ENCODE measurements around the gene TNFRSF21. TPM values are rescaled to one million over a fixed set of nuclear protein-coding genes. Genes with fewer than 3 reads are reported as not detected.
"Not testable (repeated sequence)": the region's sequence is repeated elsewhere in the genome, so short reads cannot be mapped to it uniquely, and the experiment has no call there.

Gene TNFRSF21
- total RNA-seq, 2 donors from 2014 or later = 7.4 to 12.1 TPM

DNA sequence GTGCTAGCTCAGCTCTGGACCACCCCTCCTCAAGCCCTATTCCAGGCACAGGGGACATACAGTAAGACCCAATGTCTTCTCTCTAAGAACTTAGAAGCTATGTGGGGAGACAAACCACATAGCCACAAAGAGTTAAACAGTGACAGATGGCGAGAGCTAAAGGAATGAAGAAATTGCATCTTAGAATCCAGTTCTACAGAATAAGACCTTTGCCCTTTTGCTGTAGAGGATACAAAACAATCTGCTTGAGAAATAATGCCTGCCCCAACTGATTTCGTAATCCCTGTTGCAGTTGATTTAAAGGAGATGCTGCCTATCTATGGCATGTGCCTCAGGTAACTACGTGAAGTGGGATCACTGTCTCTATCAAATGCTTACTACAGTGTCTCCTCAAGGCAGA is 31.2 kb downstream of the TNFRSF21 start:
- TF ChIP-seq, protein P1, sequence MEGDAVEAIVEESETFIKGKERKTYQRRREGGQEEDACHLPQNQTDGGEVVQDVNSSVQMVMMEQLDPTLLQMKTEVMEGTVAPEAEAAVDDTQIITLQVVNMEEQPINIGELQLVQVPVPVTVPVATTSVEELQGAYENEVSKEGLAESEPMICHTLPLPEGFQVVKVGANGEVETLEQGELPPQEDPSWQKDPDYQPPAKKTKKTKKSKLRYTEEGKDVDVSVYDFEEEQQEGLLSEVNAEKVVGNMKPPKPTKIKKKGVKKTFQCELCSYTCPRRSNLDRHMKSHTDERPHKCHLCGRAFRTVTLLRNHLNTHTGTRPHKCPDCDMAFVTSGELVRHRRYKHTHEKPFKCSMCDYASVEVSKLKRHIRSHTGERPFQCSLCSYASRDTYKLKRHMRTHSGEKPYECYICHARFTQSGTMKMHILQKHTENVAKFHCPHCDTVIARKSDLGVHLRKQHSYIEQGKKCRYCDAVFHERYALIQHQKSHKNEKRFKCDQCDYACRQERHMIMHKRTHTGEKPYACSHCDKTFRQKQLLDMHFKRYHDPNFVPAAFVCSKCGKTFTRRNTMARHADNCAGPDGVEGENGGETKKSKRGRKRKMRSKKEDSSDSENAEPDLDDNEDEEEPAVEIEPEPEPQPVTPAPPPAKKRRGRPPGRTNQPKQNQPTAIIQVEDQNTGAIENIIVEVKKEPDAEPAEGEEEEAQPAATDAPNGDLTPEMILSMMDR (IDR thresholded peaks at IDR 0.05) = no peak
- Histone ChIP-seq H3K27me3 (no peaks in the 10 kb centered on the region), H3K36me3 (no peaks in the 10 kb centered on the region), H3K4me3 (no peak overlapping the region), H3K27ac (no peak overlapping the region), H3K9me3 (no peaks in the 10 kb centered on the region), H3K4me1 (no peaks in the 10 kb centered on the region)
- no peak for DNase-seq (ENCODE audit: low spot score)

DNA sequence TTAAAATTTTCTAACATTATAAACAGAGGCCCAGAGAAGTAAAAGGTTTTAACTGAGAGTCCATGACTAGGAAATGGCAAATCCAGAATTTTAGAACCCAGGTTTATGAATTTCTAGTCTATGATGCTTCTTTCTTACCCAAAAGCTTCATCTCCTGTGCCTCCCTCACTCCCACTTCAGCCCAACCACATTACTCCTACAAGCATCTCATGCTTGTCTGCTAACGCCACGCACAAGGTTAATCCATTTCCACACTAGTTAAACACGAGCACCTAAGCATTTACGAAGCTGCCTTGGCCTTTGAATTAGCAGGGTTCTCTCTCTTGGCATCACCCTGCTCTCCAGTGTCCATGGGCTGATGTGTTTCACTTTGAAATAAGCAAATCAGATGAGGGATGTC is 32.0 kb downstream of the TNFRSF21 start:
- TF ChIP-seq, protein P1 (IDR thresholded peaks at IDR 0.05) = no peak
- Histone ChIP-seq H3K9me3 (no peaks in the 10 kb centered on the region), H3K4me1 (no peaks in the 10 kb centered on the region), H3K27me3 (no peaks in the 10 kb centered on the region), H3K4me3 (no peak overlapping the region), H3K36me3 (no peaks in the 10 kb centered on the region), H3K27ac (no peak overlapping the region)
- no peak for DNase-seq (ENCODE audit: low spot score)

DNA sequence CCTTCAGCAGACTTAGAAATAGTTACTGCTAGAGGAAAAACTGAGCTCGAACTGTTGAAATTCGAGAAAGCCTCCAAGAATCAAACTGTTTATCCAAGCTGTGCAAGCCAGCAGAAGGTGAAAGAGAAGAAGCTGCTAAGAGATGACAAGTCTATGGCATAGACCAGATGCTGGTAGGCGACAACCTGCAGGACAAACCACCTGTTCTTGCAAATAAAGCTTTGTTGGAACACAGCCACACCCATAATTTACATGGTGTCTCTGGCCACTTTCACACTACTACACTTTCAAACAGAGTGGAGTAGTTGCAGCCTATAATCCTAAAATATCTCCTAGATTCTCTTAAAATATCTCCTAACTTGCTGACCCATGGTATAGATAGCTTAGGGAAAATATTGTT is 33.3 kb downstream of the TNFRSF21 start:
- H3K27ac ChIP-seq = no peak overlapping the region
- DNase-seq (ENCODE audit: low spot score) = no peak
- H3K4me3 ChIP-seq = no peak overlapping the region
- H3K36me3 ChIP-seq = no peaks in the 10 kb centered on the region
- TF ChIP-seq, protein P1 (IDR thresholded peaks at IDR 0.05) = no peak
- no peaks in the 10 kb centered on the region for H3K4me1 ChIP-seq
- no peaks in the 10 kb centered on the region for H3K27me3 ChIP-seq
- H3K9me3 ChIP-seq = no peaks in the 10 kb centered on the region

DNA sequence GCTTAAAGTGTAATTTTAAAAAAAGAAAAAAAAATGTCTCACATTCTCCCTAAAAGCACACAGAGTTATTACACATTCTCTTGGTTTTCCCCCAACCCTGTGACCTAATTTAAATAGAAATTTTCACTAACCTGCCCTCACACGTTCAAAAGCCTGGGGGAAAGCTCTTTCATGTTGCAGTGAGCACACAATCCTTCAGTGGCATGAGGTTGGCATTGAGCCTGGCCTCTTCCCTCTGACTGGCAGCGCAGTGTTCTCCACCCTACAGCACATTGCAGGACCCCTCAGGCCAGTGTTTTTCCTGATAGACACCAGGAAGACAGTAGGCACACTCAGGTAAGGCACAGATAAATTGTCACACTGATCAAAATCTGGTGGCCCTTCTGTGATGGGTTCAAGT is 34.1 kb downstream of the TNFRSF21 start:
- no peak for DNase-seq (ENCODE audit: low spot score)
- H3K4me3 ChIP-seq = no peak overlapping the region
- TF ChIP-seq, protein P1 (IDR thresholded peaks at IDR 0.05) = no peak
- no peaks in the 10 kb centered on the region for H3K27me3 ChIP-seq
- no peaks in the 10 kb centered on the region for H3K36me3 ChIP-seq
- H3K27ac ChIP-seq = no peak overlapping the region
- H3K4me1 ChIP-seq = no peaks in the 10 kb centered on the region
- no peaks in the 10 kb centered on the region for H3K9me3 ChIP-seq

DNA sequence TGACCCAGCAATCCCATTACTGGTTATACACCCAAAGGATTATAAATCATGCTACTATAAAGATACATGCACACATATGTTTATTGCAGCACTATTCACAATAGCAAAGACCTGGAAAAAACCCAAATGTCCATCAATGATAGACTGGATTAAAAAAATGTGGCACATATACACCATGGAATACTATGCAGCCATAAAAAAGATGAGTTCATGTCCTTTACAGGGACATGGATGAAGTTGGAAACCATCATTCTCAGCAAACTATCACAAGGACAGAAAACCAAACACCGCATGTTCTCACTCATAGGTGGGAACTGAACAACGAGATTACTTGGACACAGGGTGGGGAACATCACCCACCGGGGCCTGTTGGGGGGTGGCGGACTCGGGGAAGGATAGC is 34.6 kb downstream of the TNFRSF21 start:
- not testable (repeated sequence) for DNase-seq (ENCODE audit: low spot score)

DNA sequence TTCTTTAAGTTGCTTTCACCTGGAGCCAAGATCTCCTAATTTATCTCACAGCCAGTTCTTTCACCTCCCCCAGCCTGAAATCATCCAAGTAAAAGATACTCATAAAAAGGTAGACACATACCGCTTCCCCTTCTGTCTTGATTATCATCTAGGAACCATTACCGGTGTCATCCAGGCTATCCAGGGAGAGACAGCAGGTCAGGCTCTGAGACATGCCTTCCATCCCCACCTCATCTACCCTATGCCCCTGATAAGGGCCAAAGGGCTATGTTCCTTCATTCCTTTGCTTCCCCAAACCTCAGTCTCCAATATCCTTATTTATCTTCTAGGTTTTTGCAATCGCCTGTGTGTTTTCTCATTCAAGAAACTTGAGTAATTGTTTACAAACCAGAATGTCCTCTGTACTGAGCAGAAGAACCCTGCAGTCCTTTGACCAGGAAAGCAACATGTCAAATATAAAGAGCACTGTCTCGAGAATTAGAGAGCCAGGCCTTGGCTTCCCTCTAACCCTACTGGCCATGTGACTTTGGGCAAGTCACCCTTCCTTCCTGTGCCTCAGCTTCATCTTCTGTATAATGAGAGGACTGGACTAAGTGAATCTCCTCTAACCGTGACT is 41.0 kb downstream of the TNFRSF21 start:
- H3K36me3 ChIP-seq = no peaks in the 10 kb centered on the region
- H3K27ac ChIP-seq = no peak overlapping the region
- no peak for DNase-seq (ENCODE audit: low spot score)
- no peak overlapping the region for H3K4me3 ChIP-seq
- H3K9me3 ChIP-seq = no peaks in the 10 kb centered on the region
- H3K4me1 ChIP-seq = peaks cover 0 to 8% of the 10 kb centered on the region in 2 donors
- TF ChIP-seq, protein P1 (IDR thresholded peaks at IDR 0.05) = no peak
- H3K27me3 ChIP-seq = no peaks in the 10 kb centered on the region

More for the DNA sequence above, 34.6 kb downstream of the TNFRSF21 start:
- H3K27me3 ChIP-seq, H3K4me1 ChIP-seq, H3K36me3 ChIP-seq, H3K4me3 ChIP-seq, H3K27ac ChIP-seq, H3K9me3 ChIP-seq: not testable (repeated sequence)

Measured in right atrium auricular region (tissue), 2 donors.